ENCODE measurements around the gene SLC25A45.

SLC25A45 gene

DNA sequence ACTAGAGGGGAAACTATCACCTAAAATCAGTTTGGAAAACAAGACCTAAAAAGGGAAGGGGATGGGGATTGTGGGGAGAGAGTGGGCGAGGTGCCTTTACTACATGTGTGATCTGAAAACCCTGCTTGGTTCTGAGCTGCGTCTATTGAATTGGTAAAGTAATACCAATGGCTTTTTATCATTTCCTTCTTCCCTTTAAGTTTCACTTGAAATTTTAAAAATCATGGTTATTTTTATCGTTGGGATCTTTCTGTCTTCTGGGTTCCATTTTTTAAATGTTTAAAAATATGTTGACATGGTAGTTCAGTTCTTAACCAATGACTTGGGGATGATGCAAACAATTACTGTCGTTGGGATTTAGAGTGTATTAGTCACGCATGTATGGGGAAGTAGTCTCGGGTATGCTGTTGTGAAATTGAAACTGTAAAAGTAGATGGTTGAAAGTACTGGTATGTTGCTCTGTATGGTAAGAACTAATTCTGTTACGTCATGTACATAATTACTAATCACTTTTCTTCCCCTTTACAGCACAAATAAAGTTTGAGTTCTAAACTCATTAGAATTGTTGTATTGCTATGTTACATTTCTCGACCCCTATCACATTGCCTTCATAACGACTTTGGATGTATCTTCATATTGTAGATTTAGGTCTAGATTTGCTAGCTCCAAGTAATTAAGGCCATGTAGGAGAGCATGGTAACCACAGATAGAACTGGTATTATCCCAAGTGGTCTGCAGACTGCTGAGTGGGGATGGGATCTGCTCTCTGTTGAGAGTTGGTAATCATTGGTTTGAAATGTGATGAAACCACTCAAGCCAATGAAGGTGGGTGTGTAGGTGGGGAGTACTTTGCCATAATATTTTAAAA lies 43.8 kb upstream of the SLC25A45 start:
- H3K4me2 ChIP-seq (ENCODE audit: low read length) = peak overlapping the region; percentile 80
- H3K79me2 ChIP-seq = peaks cover 81% of the 10 kb centered on the region
- TF ChIP-seq CTCF (IDR thresholded peaks at IDR 0.05) = no peak
- no peaks in the 10 kb centered on the region for H3K9me3 ChIP-seq (ENCODE audit: control insufficient read depth, low read length)
- H3K4me3 ChIP-seq (ENCODE audit: low read depth, low read length) = peak overlapping the region; percentile 93
- peaks cover 6% of the 10 kb centered on the region for H3K4me1 ChIP-seq
- H3K36me3 ChIP-seq (ENCODE audit: control insufficient read depth, insufficient read depth, low read length) = peaks cover 29% of the 10 kb centered on the region
- no peaks in the 10 kb centered on the region for H3K27me3 ChIP-seq (ENCODE audit: control insufficient read depth, insufficient read depth, low read length)
- peak overlapping the region; percentile 95 for H3K9ac ChIP-seq
- H2AFZ ChIP-seq = no peak overlapping the region
- peak overlapping the region; percentile 100 for H3K27ac ChIP-seq

DNA sequence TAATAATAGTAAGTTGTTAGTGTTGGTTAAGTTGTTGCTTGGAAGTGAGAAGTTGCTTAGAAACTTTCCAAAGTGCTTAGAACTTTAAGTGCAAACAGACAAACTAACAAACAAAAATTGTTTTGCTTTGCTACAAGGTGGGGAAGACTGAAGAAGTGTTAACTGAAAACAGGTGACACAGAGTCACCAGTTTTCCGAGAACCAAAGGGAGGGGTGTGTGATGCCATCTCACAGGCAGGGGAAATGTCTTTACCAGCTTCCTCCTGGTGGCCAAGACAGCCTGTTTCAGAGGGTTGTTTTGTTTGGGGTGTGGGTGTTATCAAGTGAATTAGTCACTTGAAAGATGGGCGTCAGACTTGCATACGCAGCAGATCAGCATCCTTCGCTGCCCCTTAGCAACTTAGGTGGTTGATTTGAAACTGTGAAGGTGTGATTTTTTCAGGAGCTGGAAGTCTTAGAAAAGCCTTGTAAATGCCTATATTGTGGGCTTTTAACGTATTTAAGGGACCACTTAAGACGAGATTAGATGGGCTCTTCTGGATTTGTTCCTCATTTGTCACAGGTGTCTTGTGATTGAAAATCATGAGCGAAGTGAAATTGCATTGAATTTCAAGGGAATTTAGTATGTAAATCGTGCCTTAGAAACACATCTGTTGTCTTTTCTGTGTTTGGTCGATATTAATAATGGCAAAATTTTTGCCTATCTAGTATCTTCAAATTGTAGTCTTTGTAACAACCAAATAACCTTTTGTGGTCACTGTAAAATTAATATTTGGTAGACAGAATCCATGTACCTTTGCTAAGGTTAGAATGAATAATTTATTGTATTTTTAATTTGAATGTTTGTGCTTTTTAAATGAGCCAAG lies 42.9 kb upstream of the SLC25A45 start:
- peak; percentile 4 for TF ChIP-seq CTCF (IDR thresholded peaks at IDR 0.05)
- no peak overlapping the region for H2AFZ ChIP-seq
- H3K9me3 ChIP-seq (ENCODE audit: control insufficient read depth, low read length) = no peaks in the 10 kb centered on the region
- peaks cover 29% of the 10 kb centered on the region for H3K36me3 ChIP-seq (ENCODE audit: control insufficient read depth, insufficient read depth, low read length)
- peak overlapping the region; percentile 93 for H3K4me3 ChIP-seq (ENCODE audit: low read depth, low read length)
- H3K9ac ChIP-seq = peak overlapping the region; percentile 100
- H3K4me2 ChIP-seq (ENCODE audit: low read length) = peak overlapping the region; percentile 80
- no peaks in the 10 kb centered on the region for H3K27me3 ChIP-seq (ENCODE audit: control insufficient read depth, insufficient read depth, low read length)
- peaks cover 72% of the 10 kb centered on the region for H3K79me2 ChIP-seq
- H3K27ac ChIP-seq = peak overlapping the region; percentile 100
- peaks cover 10% of the 10 kb centered on the region for H3K4me1 ChIP-seq

DNA sequence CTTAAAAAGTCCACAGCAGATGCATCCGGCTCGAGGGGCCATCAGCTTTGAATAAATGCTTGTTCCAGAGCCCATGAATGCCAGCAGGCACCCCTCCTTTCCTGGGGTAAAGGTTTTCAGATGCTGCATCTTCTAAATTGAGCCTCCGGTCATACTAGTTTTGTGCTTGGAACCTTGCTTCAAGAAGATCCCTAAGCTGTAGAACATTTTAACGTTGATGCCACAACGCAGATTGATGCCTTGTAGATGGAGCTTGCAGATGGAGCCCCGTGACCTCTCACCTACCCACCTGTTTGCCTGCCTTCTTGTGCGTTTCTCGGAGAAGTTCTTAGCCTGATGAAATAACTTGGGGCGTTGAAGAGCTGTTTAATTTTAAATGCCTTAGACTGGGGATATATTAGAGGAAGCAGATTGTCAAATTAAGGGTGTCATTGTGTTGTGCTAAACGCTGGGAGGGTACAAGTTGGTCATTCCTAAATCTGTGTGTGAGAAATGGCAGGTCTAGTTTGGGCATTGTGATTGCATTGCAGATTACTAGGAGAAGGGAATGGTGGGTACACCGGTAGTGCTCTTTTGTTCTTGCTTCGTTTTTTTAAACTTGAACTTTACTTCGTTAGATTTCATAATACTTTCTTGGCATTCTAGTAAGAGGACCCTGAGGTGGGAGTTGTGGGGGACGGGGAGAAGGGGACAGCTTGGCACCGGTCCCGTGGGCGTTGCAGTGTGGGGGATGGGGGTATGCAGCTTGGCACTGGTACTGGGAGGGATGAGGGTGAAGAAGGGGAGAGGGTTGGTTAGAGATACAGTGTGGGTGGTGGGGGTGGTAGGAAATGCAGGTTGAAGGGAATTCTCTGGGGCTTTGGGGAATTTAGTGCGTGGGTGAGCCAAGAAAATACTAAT lies 42.0 kb upstream of the SLC25A45 start:
- H3K4me3 ChIP-seq (ENCODE audit: low read depth, low read length) = peak overlapping the region; percentile 93
- H3K9me3 ChIP-seq (ENCODE audit: control insufficient read depth, low read length) = no peaks in the 10 kb centered on the region
- H3K27me3 ChIP-seq (ENCODE audit: control insufficient read depth, insufficient read depth, low read length) = no peaks in the 10 kb centered on the region
- H3K27ac ChIP-seq = peak overlapping the region; percentile 100
- no peak overlapping the region for H2AFZ ChIP-seq
- H3K79me2 ChIP-seq = peaks cover 64% of the 10 kb centered on the region
- H3K4me1 ChIP-seq = peaks cover 10% of the 10 kb centered on the region
- H3K36me3 ChIP-seq (ENCODE audit: control insufficient read depth, insufficient read depth, low read length) = peaks cover 29% of the 10 kb centered on the region
- TF ChIP-seq CTCF (IDR thresholded peaks at IDR 0.05) = no peak
- peak overlapping the region; percentile 80 for H3K4me2 ChIP-seq (ENCODE audit: low read length)
- H3K9ac ChIP-seq = peak overlapping the region; percentile 100

DNA sequence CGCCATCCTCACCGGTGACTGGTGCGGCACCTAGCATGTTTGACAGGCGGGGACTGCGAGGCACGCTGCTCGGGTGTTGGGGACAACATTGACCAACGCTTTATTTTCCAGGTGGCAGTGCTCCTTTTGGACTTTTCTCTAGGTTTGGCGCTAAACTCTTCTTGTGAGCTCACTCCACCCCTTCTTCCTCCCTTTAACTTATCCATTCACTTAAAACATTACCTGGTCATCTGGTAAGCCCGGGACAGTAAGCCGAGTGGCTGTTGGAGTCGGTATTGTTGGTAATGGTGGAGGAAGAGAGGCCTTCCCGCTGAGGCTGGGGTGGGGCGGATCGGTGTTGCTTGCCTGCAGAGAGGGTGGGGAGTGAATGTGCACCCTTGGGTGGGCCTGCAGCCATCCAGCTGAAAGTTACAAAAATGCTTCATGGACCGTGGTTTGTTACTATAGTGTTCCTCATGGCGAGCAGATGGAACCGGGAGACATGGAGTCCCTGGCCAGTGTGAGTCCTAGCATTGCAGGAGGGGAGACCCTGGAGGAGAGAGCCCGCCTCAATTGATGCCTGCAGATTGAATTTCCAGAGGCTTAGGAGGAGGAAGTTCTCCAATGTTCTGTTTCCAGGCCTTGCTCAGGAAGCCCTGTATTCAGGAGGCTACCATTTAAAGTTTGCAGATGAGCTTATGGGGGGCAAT lies 41.2 kb upstream of the SLC25A45 start:
- Histone ChIP-seq H3K4me1 (peaks cover 14% of the 10 kb centered on the region), H2AFZ (no peak overlapping the region), H3K4me3 (ENCODE audit: low read depth, low read length) (peak overlapping the region; percentile 93), H3K27ac (peak overlapping the region; percentile 100), H3K9me3 (ENCODE audit: control insufficient read depth, low read length) (no peaks in the 10 kb centered on the region), H3K4me2 (ENCODE audit: low read length) (peak overlapping the region; percentile 80), H3K36me3 (ENCODE audit: control insufficient read depth, insufficient read depth, low read length) (peaks cover 29% of the 10 kb centered on the region), H3K9ac (peak overlapping the region; percentile 100), H3K79me2 (peaks cover 61% of the 10 kb centered on the region), H3K27me3 (ENCODE audit: control insufficient read depth, insufficient read depth, low read length) (no peaks in the 10 kb centered on the region)
- no peak for TF ChIP-seq CTCF (IDR thresholded peaks at IDR 0.05)
